Measurements from ENCODE around the gene INSM1.

Gene INSM1

GRCh38 chr20:20363434-20363798, 4.5 kb upstream of the INSM1 start:
- Histone ChIP-seq H3K27me3 (ENCODE audit: control insufficient read depth in 1 of 2, insufficient read depth in 2 of 2, low read length in 2 of 2) (peaks cover 26 to 57% of the 10 kb centered on the region in 2 donors), H3K27ac (ENCODE audit: low read depth, low read length) (no peak overlapping the region), H3K9me3 (ENCODE audit: low read length) (no peaks in the 10 kb centered on the region), H3K4me1 (ENCODE audit: insufficient read depth, low read length) (no peaks in the 10 kb centered on the region), H3K9ac (ENCODE audit: low read length) (no peak overlapping the region), H3K36me3 (ENCODE audit: insufficient read depth, low read length) (no peaks in the 10 kb centered on the region), H3K4me3 (ENCODE audit: low read depth in 1 of 2, low read length in 2 of 2) (no peak overlapping the region)

- Histone ChIP-seq H3K36me3 (ENCODE audit: insufficient read depth, low read length) (no peaks in the 10 kb centered on the region), H3K9me3 (ENCODE audit: low read length) (no peaks in the 10 kb centered on the region), H3K27me3 (ENCODE audit: control insufficient read depth in 1 of 2, insufficient read depth in 2 of 2, low read length in 2 of 2) (peaks cover 26 to 59% of the 10 kb centered on the region in 2 donors), H3K27ac (ENCODE audit: low read depth, low read length) (no peak overlapping the region), H3K4me1 (ENCODE audit: insufficient read depth, low read length) (no peaks in the 10 kb centered on the region), H3K4me3 (ENCODE audit: low read depth in 1 of 2, low read length in 2 of 2) (no peak overlapping the region), H3K9ac (ENCODE audit: low read length) (no peak overlapping the region)
These were observed 3.9 kb upstream of the INSM1 start for GRCh38 chr20:20363799-20364592.

DNA sequence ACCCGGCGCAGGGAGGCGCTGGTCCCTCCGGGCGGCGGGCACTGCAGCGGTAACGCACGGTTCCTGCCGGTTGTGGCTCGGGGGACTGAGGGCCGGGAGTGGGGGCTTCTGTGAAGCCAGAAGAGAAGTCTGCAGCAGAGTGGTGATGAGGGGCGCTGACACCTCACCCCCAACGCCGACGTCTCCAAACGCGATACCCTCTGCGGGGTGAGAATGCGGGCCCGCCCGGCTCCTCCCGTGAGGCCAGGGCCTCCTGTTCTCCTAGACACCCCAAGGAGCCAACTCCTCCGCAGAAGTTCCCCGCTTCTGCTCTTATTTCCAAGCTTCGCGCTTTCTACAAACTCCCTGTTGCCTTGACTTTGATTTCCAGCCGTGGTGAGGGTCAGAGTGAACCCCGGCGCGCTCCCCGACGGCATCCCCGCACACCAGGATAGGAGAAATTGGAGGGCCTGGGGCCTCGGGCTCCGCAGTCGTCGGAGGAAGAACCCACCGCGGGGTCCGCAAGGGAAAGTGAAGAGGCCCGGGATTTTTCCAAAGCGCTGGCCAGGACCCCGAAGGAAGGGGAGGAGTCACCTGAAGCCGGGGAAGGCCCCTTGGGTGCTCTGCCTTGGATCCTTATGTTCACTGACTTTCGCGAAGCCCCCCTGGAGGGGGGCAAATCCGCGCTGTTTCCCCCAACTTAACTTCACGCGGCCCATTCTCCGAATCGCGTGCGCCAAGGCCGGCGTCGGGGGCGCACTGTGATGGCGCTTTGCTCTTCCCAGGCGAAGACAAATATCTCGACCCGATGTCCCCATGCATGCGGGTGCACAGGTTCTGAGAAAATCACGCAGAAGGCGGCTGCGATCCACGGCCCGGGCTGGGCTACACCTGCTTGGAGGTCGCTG, 3.1 kb upstream of the INSM1 start:
- Histone ChIP-seq H3K27me3 (ENCODE audit: control insufficient read depth in 1 of 2, insufficient read depth in 2 of 2, low read length in 2 of 2) (peaks cover 25 to 68% of the 10 kb centered on the region in 2 donors), H3K4me1 (ENCODE audit: insufficient read depth, low read length) (no peaks in the 10 kb centered on the region), H3K9ac (ENCODE audit: low read length) (no peak overlapping the region), H3K27ac (ENCODE audit: low read depth, low read length) (no peak overlapping the region), H3K36me3 (ENCODE audit: insufficient read depth, low read length) (no peaks in the 10 kb centered on the region), H3K9me3 (ENCODE audit: low read length) (no peaks in the 10 kb centered on the region), H3K4me3 (ENCODE audit: low read depth in 1 of 2, low read length in 2 of 2) (no peak overlapping the region)

- Histone ChIP-seq H3K36me3 (ENCODE audit: insufficient read depth, low read length) (no peaks in the 10 kb centered on the region), H3K9me3 (ENCODE audit: low read length) (no peaks in the 10 kb centered on the region), H3K4me1 (ENCODE audit: insufficient read depth, low read length) (no peaks in the 10 kb centered on the region), H3K27ac (ENCODE audit: low read depth, low read length) (no peak overlapping the region), H3K9ac (ENCODE audit: low read length) (no peak overlapping the region), H3K27me3 (ENCODE audit: control insufficient read depth in 1 of 2, insufficient read depth in 2 of 2, low read length in 2 of 2) (peaks cover 22 to 73% of the 10 kb centered on the region in 2 donors), H3K4me3 (ENCODE audit: low read depth in 1 of 2, low read length in 2 of 2) (no peak overlapping the region)
These were observed 2.3 kb upstream of the INSM1 start for GRCh38 chr20:20365480-20366161.

DNA sequence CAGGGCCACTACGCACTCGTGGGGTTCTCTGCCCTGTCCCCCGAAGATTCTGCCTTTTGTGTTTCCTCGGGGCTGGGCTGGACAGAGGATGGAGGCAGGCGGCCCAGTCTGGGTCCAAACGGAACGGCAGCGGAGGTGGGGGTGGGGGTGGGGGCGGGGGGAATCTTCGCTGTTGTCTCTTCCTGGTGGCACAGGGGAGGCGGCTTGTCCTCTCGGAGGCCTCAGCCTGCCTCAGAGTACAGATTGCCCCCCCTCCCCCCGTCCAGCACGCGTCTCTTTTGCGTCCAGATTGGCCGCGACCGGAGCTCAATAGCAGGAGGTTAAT, 1.4 kb upstream of the INSM1 start:
- H3K9ac ChIP-seq (ENCODE audit: low read length), result no peak overlapping the region
- H3K4me1 ChIP-seq (ENCODE audit: insufficient read depth, low read length), result no peaks in the 10 kb centered on the region
- H3K27ac ChIP-seq (ENCODE audit: low read depth, low read length), result no peak overlapping the region
- no peaks in the 10 kb centered on the region for H3K9me3 ChIP-seq (ENCODE audit: low read length)
- H3K27me3 ChIP-seq (ENCODE audit: control insufficient read depth in 1 of 2, insufficient read depth in 2 of 2, low read length in 2 of 2), result peaks cover 16 to 78% of the 10 kb centered on the region in 2 donors
- no peaks in the 10 kb centered on the region for H3K36me3 ChIP-seq (ENCODE audit: insufficient read depth, low read length)
- H3K4me3 ChIP-seq (ENCODE audit: low read depth in 1 of 2, low read length in 2 of 2), result no peak overlapping the region

DNA sequence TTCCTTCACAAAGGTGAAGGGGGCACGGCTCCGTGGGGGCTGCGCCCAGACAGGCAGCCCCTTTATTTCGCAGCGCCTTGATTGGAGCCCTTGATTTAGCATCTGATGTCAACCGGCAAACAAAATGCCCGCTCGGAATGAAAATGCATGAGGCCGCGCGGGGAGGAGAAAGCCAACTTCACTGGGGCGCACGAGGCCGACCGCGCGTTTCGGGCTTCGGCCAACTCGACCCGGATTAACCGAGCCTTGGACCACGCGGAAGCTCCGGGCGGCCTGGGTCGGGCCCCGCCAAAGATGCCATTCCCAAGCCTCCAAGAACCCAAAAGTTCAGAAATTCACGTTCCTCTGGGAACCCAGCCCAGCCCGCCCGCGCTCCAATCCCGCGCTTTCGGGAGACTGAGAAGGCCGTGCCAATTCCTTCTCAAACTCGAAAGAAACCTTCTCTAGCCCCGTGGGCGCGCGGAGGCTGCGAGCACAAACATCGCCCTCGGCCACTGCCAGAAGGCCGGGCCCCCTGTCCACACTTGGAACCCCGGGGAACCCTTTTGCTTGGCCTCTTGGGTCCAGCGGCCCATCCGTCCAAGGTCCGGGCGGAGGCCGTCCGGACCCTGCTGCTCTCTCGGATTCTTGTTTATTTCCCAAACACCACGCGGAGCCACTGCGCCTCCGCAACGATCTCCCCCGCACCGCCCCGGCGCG, 879 bp upstream of the INSM1 start:
- peaks cover 17 to 80% of the 10 kb centered on the region in 2 donors for H3K27me3 ChIP-seq (ENCODE audit: control insufficient read depth in 1 of 2, insufficient read depth in 2 of 2, low read length in 2 of 2)
- no peaks in the 10 kb centered on the region for H3K9me3 ChIP-seq (ENCODE audit: low read length)
- no peaks in the 10 kb centered on the region for H3K4me1 ChIP-seq (ENCODE audit: insufficient read depth, low read length)
- no peak overlapping the region for H3K27ac ChIP-seq (ENCODE audit: low read depth, low read length)
- H3K4me3 ChIP-seq (ENCODE audit: low read depth in 1 of 2, low read length in 2 of 2), result no peak overlapping the region
- H3K9ac ChIP-seq (ENCODE audit: low read length), result no peak overlapping the region
- H3K36me3 ChIP-seq (ENCODE audit: insufficient read depth, low read length), result no peaks in the 10 kb centered on the region

DNA sequence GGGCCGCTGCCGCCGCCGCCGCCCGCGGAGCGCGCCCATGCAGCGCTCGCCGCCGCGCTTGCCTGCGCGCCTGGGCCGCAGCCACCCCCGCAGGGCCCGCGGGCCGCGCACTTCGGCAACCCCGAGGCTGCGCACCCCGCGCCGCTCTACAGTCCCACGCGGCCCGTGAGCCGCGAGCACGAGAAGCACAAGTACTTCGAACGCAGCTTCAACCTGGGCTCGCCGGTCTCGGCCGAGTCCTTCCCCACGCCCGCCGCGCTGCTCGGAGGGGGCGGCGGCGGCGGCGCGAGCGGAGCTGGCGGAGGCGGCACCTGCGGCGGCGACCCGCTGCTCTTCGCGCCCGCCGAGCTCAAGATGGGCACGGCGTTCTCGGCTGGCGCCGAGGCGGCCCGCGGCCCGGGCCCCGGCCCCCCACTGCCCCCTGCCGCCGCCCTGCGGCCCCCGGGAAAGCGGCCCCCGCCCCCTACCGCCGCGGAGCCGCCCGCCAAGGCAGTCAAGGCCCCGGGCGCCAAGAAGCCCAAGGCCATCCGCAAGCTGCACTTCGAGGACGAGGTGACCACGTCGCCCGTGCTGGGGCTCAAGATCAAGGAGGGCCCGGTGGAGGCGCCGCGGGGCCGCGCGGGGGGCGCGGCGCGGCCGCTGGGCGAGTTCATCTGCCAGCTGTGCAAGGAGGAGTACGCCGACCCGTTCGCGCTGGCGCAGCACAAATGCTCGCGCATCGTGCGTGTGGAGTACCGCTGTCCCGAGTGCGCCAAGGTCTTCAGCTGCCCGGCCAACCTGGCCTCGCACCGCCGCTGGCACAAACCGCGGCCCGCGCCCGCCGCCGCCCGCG, 730 bp downstream of the INSM1 start:
- no peak overlapping the region for H3K27ac ChIP-seq (ENCODE audit: low read depth, low read length)
- H3K9me3 ChIP-seq (ENCODE audit: low read length), result no peaks in the 10 kb centered on the region
- H3K9ac ChIP-seq (ENCODE audit: low read length), result no peak overlapping the region
- H3K4me3 ChIP-seq (ENCODE audit: low read depth in 1 of 2, low read length in 2 of 2), result peak overlapping the region in 1 of 2 donors; percentile 27
- H3K4me1 ChIP-seq (ENCODE audit: insufficient read depth, low read length), result no peaks in the 10 kb centered on the region
- H3K36me3 ChIP-seq (ENCODE audit: insufficient read depth, low read length), result no peaks in the 10 kb centered on the region
- peaks cover 11 to 78% of the 10 kb centered on the region in 2 donors for H3K27me3 ChIP-seq (ENCODE audit: control insufficient read depth in 1 of 2, insufficient read depth in 2 of 2, low read length in 2 of 2)

DNA sequence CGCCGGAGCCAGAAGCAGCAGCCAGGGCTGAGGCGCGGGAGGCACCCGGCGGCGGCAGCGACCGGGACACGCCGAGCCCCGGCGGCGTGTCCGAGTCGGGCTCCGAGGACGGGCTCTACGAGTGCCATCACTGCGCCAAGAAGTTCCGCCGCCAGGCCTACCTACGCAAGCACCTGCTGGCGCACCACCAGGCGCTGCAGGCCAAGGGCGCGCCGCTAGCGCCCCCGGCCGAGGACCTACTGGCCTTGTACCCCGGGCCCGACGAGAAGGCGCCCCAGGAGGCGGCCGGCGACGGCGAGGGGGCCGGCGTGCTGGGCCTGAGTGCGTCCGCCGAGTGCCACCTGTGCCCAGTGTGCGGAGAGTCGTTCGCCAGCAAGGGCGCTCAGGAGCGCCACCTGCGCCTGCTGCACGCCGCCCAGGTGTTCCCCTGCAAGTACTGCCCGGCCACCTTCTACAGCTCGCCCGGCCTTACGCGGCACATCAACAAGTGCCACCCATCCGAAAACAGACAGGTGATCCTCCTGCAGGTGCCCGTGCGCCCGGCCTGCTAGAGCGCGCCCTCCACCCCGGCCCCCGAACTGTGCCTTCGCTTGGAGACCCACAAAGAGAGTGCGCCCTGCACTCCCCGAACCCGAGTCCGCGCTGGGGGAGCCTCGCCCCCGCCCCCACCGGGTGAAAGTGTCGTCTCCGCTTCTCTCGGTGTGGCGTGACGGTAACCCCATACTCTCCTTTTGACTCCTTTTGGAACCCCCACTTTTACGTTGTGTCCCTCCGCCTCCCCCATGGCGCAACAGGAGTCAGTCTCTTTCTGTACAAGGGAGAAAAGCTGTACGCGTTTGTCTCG, 1.6 kb downstream of the INSM1 start:
- H3K4me3 ChIP-seq (ENCODE audit: low read depth in 1 of 2, low read length in 2 of 2), result no peak overlapping the region
- peaks cover 11 to 70% of the 10 kb centered on the region in 2 donors for H3K27me3 ChIP-seq (ENCODE audit: control insufficient read depth in 1 of 2, insufficient read depth in 2 of 2, low read length in 2 of 2)
- H3K36me3 ChIP-seq (ENCODE audit: insufficient read depth, low read length), result no peaks in the 10 kb centered on the region
- H3K9me3 ChIP-seq (ENCODE audit: low read length), result no peaks in the 10 kb centered on the region
- no peaks in the 10 kb centered on the region for H3K4me1 ChIP-seq (ENCODE audit: insufficient read depth, low read length)
- H3K9ac ChIP-seq (ENCODE audit: low read length), result no peak overlapping the region
- H3K27ac ChIP-seq (ENCODE audit: low read depth, low read length), result no peak overlapping the region

DNA sequence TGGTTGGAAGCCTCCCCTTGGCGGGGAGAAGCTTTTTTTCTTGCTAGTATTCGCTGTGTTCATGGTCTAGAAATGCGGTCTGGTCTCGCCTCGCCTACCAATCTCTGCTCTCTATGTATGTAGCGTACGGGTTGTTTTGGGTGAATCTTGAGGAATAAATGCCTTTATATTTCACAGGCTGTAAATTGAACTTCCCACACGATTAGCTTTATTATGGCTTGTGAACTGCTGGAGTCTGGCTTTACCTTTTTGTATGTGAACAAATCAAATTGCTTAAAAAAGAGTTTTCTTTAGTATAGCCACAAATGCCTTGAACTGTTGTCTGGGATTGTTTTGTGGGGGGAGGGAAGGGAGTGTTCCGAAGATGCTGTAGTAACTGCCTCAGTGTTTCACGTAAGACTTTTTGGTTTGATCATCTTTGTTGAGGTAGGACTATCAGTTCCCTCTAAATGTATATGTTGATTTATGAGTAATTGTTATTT, 2.2 kb downstream of the INSM1 start:
- Histone ChIP-seq H3K36me3 (ENCODE audit: insufficient read depth, low read length) (no peaks in the 10 kb centered on the region), H3K4me1 (ENCODE audit: insufficient read depth, low read length) (no peaks in the 10 kb centered on the region), H3K9me3 (ENCODE audit: low read length) (no peaks in the 10 kb centered on the region), H3K9ac (ENCODE audit: low read length) (no peak overlapping the region), H3K27me3 (ENCODE audit: control insufficient read depth in 1 of 2, insufficient read depth in 2 of 2, low read length in 2 of 2) (peaks cover 11 to 63% of the 10 kb centered on the region in 2 donors), H3K27ac (ENCODE audit: low read depth, low read length) (no peak overlapping the region), H3K4me3 (ENCODE audit: low read depth in 1 of 2, low read length in 2 of 2) (no peak overlapping the region)

GRCh38 chr20:20371083-20371482, 3.2 kb downstream of the INSM1 start:
- Histone ChIP-seq H3K36me3 (ENCODE audit: insufficient read depth, low read length) (no peaks in the 10 kb centered on the region), H3K4me3 (ENCODE audit: low read depth in 1 of 2, low read length in 2 of 2) (no peak overlapping the region), H3K9ac (ENCODE audit: low read length) (no peak overlapping the region), H3K27ac (ENCODE audit: low read depth, low read length) (no peak overlapping the region), H3K4me1 (ENCODE audit: insufficient read depth, low read length) (no peaks in the 10 kb centered on the region), H3K9me3 (ENCODE audit: low read length) (no peaks in the 10 kb centered on the region), H3K27me3 (ENCODE audit: control insufficient read depth in 1 of 2, insufficient read depth in 2 of 2, low read length in 2 of 2) (peaks cover 11 to 54% of the 10 kb centered on the region in 2 donors)
